Measurements from ENCODE around the gene DNLZ.
A peak's percentile ranks its signal among the peaks of the same experiment; 100 is the strongest.

DNLZ gene

GRCh38 chr9:136316271-136316751 is 47.2 kb downstream of the DNLZ start:
- no peak for DNase-seq

GRCh38 chr9:136314944-136315343 is 48.6 kb downstream of the DNLZ start:
- DNase-seq = no peak

GRCh38 chr9:136314056-136314416 is 49.5 kb downstream of the DNLZ start:
- no peak for DNase-seq

DNA sequence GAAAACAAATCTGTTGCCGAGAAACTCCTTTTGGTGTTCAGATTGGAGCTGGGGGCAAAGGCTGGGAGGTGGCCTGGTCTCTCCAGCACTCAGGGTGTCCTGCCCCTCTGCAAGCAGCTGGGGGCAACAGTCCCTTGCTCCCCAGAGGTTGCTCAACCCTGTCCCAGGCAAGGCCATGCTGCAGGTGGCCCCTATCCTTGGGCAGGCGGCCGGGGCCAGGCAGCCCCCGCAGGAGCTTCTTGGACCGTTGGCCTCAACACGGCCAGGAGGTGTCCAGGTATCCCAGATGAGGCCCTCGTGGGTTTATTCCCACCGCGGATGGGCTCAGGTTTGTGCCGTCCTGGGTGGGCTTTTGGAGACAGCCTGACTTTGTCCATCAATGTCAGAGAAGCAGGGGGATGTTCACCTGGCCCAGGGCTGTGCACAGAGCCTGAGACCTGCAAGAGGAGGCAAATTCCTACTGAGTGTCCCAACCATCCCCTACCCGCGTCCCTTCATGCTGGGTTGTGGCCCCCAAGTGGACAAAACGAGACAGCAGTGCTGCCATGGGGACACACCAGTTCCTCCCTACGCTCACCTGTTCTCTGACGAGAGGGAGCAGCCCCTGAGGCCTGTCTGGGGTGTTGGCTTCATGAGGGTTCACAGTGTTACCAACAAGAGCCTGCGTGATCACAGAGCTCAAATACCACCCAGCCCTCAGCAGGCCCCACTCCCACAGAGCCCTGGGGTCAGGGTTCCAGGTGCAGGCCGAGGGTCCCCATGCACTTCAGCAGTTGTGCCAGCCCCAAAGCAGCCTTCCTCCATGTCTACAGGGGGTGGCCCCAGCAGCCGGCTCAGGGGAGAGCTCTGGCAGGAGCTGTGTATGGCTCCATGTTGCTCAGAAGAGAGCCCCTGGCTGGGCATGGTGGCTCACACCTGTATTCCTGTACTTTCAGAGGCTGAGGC is 50.2 kb downstream of the DNLZ start:
- DNase-seq = no peak

GRCh38 chr9:136312436-136312835 is 51.1 kb downstream of the DNLZ start:
- DNase-seq = peak; percentile 45

DNA sequence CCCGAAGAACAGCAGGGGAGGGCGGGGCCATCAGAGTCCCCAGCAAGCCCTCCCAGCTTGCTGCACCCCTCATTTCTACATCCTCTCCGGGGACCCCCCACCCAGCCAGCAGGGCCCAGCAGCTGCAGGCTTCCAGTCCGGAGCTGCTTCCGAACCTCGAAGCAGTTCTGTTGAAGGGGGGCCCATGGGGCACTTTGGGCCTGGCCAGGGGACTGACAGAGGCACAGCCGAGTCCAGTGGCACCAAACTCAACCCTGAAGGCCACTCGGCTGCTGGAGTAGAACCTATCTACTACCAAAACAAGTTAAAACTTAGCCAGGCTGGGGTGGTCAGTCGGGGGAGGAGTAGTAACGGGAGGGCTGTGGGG is 51.6 kb downstream of the DNLZ start:
- DNase-seq = no peak

DNA sequence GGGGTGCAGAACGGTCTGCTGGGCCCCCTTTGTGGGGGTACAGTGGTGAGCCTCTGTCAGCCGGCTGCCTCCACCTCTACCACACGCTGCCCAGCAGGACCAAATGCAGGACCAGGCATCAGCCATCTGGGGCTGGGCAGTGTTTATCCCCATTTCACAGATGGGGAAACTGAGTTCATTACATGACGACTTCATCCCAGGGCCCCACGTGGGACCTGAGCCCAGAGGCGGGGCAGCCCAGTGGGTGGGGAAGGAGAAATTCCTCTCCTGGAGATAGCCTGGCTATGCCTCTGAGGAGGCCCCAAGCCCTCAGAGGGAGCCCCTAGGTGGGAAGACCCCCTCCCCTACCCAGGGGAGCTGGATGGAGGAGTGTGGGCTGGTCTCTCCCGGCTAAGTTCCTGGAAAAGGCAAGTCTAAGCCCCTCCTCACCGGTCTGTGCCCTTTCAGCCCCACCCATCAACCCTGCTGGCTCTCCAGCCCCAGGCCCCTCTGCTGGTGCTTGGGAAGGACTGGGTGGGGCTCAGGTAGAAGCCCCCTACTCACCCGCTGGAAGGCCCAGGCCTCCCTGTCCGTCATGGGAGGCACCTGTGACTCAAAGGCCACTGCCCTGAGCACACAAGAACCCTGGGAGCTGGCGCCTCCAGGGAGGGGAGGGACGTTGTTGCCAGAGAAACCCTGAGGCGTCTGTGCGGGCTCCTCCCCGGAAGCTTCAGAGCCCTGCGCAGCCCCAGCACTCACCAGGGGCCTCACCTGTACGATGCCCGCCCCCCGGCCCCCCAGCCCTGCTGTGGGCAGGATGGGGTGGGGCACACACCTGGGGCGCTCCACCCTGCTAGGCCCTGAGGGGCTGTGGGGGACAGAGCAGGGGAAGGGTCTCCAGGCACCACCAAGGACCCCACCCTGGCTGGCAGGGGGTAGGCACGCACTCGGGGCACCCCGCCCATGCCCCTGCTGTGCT is 52.2 kb downstream of the DNLZ start:
- DNase-seq = no peak

- DNase-seq = no peak
Observed at GRCh38 chr9:136310273-136311030, 53.1 kb downstream of the DNLZ start.

GRCh38 chr9:136309806-136310220 is 53.7 kb downstream of the DNLZ start:
- no peak for DNase-seq

Measured in fibroblast of skin of back (primary cell).